Stomach (tissue), 4 donors: ENCODE measurements around the gene MRPL23.

ENCODE experiments used
- POLR2A ChIP-seq, 4 donors: fragments of 450-650 bp; IDR thresholded peaks; one replicate each; pipeline ENCODE4 v1.6.1; 2016; ENCODE audit warnings: antibody characterized with exemption in 4 of 4, control low read depth in 2 of 4, mild to moderate bottlenecking in 1 of 4, moderate library complexity in 1 of 4
- TF ChIP-seq, protein P1 (sequence below), 7 experiments: fragments of 450-650 bp in 4 of 7; fragments of 200-600 bp in 3 of 7; sonication (generic) in 3 of 7; IDR thresholded peaks; one replicate each; pipeline ENCODE4 v1.5.1; 2016 to 2019; ENCODE audit warnings: antibody characterized with exemption in 7 of 7, control low read depth in 2 of 7, mild to moderate bottlenecking in 1 of 7

GRCh38 chr11:1935156-1936071 is 11.7 kb upstream of the MRPL23 start:
- TF ChIP-seq, protein P1, sequence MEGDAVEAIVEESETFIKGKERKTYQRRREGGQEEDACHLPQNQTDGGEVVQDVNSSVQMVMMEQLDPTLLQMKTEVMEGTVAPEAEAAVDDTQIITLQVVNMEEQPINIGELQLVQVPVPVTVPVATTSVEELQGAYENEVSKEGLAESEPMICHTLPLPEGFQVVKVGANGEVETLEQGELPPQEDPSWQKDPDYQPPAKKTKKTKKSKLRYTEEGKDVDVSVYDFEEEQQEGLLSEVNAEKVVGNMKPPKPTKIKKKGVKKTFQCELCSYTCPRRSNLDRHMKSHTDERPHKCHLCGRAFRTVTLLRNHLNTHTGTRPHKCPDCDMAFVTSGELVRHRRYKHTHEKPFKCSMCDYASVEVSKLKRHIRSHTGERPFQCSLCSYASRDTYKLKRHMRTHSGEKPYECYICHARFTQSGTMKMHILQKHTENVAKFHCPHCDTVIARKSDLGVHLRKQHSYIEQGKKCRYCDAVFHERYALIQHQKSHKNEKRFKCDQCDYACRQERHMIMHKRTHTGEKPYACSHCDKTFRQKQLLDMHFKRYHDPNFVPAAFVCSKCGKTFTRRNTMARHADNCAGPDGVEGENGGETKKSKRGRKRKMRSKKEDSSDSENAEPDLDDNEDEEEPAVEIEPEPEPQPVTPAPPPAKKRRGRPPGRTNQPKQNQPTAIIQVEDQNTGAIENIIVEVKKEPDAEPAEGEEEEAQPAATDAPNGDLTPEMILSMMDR (IDR thresholded peaks at IDR 0.05), result no peak
- no peak for TF ChIP-seq POLR2A (IDR thresholded peaks at IDR 0.05)
